Activated CD4-positive, alpha-beta memory T cell treated with anti-CD3 and anti-CD28 coated beads, Interleukin-2, amount 10 ng/mL, durations not matched to agents 7 days and 5 days (primary cell): ENCODE measurements around the gene CPLANE1. TPM values are rescaled to one million over a fixed set of nuclear protein-coding genes. Genes with fewer than 3 reads are reported as not detected.
"Not testable (repeated sequence)": the region's sequence is repeated elsewhere in the genome, so short reads cannot be mapped to it uniquely, and the experiment has no call there.

Experiments
- CTCF ChIA-PET: fragments of 350-600 bp; sonication (Branson Sonifier 250); formaldehyde crosslinking; loops from one replicate; lab custom pipeline; 2021; ENCODE audit warnings: antibody characterized with exemption, inconsistent platforms; lab: Charles Lee
- POLR2A ChIA-PET: fragments of 350-600 bp; sonication (Branson Sonifier 250); formaldehyde crosslinking; loops from one replicate; lab custom pipeline; 2021; ENCODE audit warnings: antibody characterized with exemption; lab: Charles Lee
- DNase-seq: peaks from one replicate; pipeline ENCODE4 v3.0.0-alpha.2; 2020
- H3K27ac Mint-ChIP-seq: one replicate; pipeline ENCODE4 v1.8.0; 2021; ENCODE audit warnings: mild to moderate bottlenecking, mixed read lengths
- H3K27me3 Mint-ChIP-seq: one replicate; pipeline ENCODE4 v1.8.0; 2021; ENCODE audit warnings: mixed read lengths
- H3K36me3 Mint-ChIP-seq: one replicate; pipeline ENCODE4 v1.8.0; 2021; ENCODE audit warnings: low read depth, mixed read lengths
- H3K4me1 Mint-ChIP-seq: one replicate; pipeline ENCODE4 v1.8.0; 2021; ENCODE audit warnings: mixed read lengths
- H3K4me3 Mint-ChIP-seq: one replicate; pipeline ENCODE4 v1.8.0; 2021; ENCODE audit warnings: mild to moderate bottlenecking, mixed read lengths
- H3K9me3 Mint-ChIP-seq: one replicate; pipeline ENCODE4 v1.8.0; 2021; ENCODE audit warnings: mixed read lengths
- total RNA-seq, 2 experiments: library from RNA; stranded (reverse); gene quantifications; one replicate each; pipeline ENCODE4 v1.2.3, GENCODE V29; 2021

Gene CPLANE1
- total RNA-seq, 2 experiments from 2014 or later: 5.5 to 5.8 TPM

DNA sequence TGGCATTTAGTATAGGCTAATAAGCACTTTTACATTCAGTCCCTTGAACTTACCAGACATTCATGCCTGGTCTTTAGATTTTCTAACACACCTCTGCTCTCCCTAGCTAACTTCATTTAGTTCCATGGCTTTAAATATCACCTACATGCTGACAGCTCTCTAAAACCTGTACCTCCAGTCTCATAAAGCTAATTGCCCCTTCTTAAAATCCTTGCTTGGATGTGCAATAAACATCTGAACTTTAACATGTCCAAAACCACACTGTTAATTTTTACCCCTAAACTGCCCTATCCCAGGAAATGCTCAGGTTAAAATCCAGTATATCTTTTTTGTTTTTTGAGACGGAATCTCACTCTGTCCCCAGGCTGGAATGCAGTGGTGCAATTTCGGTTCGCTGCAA is 139.8 kb downstream of the CPLANE1 start:
- H3K9me3 Mint-ChIP-seq: peaks cover 5% of the 10 kb centered on the region
- H3K4me1 Mint-ChIP-seq: peaks cover 34% of the 10 kb centered on the region
- ChIA-PET POLR2A (no interaction called here), CTCF (no interaction called here)
- no peaks in the 10 kb centered on the region for H3K27me3 Mint-ChIP-seq
- H3K27ac Mint-ChIP-seq: no peak overlapping the region
- no peak for DNase-seq
- no peak overlapping the region for H3K4me3 Mint-ChIP-seq
- peaks cover 49% of the 10 kb centered on the region for H3K36me3 Mint-ChIP-seq

- Mint-ChIP-seq H3K36me3 (peaks cover 58% of the 10 kb centered on the region), H3K9me3 (peaks cover 29% of the 10 kb centered on the region), H3K27me3 (no peaks in the 10 kb centered on the region), H3K4me3 (no peak overlapping the region), H3K27ac (no peak overlapping the region), H3K4me1 (no peaks in the 10 kb centered on the region)
- DNase-seq: no peak
- POLR2A ChIA-PET: no interaction called here
- CTCF ChIA-PET: no interaction called here
These were observed 145.9 kb downstream of the CPLANE1 start for GRCh38 chr5:37103302-37103701.

GRCh38 chr5:37099267-37099666 is 149.9 kb downstream of the CPLANE1 start:
- POLR2A ChIA-PET, DNase-seq, H3K27me3 Mint-ChIP-seq, H3K27ac Mint-ChIP-seq, CTCF ChIA-PET, H3K4me3 Mint-ChIP-seq, H3K4me1 Mint-ChIP-seq: not testable (repeated sequence)
- H3K9me3 Mint-ChIP-seq: peaks cover 40% of the 10 kb centered on the region
- peaks cover 58% of the 10 kb centered on the region for H3K36me3 Mint-ChIP-seq

- POLR2A ChIA-PET, H3K27ac Mint-ChIP-seq, H3K4me1 Mint-ChIP-seq, DNase-seq, H3K27me3 Mint-ChIP-seq, H3K4me3 Mint-ChIP-seq: not testable (repeated sequence)
- H3K36me3 Mint-ChIP-seq: peaks cover 26% of the 10 kb centered on the region
- CTCF ChIA-PET: interaction anchor here (0.6 kb wide), 1 partner anchor 64 kb away, joined by 3 read pairs; no protein-coding TSS in a partner anchor
- H3K9me3 Mint-ChIP-seq: peaks cover 12% of the 10 kb centered on the region
These were observed 155.4 kb downstream of the CPLANE1 start for GRCh38 chr5:37093795-37094194.

DNA sequence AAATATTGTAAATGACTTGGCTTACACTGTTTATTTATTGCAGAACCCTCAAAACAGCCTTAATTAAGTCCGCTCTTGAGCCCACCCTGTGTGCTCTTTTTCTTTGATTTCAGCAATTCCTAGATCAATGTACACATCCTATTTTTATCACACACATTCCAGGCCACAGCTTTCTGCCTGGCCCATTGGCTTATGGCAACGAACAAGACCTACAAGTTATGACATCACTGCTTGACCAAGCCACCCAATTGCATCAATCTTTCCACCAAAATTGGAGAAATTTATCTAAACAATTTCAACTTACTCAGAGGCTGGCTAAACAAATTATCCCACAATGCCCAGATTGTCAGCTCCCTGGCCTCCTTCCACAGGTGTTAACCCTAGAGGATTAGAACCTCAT is 158.4 kb downstream of the CPLANE1 start:
- no peak overlapping the region for H3K4me3 Mint-ChIP-seq
- H3K27ac Mint-ChIP-seq: no peak overlapping the region
- DNase-seq: no peak
- ChIA-PET CTCF (no interaction called here), POLR2A (no interaction called here)
- peaks cover 2% of the 10 kb centered on the region for H3K9me3 Mint-ChIP-seq
- H3K27me3 Mint-ChIP-seq: no peaks in the 10 kb centered on the region
- no peaks in the 10 kb centered on the region for H3K4me1 Mint-ChIP-seq
- peaks cover 6% of the 10 kb centered on the region for H3K36me3 Mint-ChIP-seq

- Mint-ChIP-seq H3K36me3 (peaks cover 6% of the 10 kb centered on the region), H3K4me3 (no peak overlapping the region), H3K9me3 (peaks cover 2% of the 10 kb centered on the region), H3K27ac (no peak overlapping the region), H3K27me3 (no peaks in the 10 kb centered on the region), H3K4me1 (no peaks in the 10 kb centered on the region)
- POLR2A ChIA-PET: no interaction called here
- DNase-seq: no peak
- CTCF ChIA-PET: no interaction called here
These were observed 159.0 kb downstream of the CPLANE1 start for GRCh38 chr5:37090123-37090726.

DNA sequence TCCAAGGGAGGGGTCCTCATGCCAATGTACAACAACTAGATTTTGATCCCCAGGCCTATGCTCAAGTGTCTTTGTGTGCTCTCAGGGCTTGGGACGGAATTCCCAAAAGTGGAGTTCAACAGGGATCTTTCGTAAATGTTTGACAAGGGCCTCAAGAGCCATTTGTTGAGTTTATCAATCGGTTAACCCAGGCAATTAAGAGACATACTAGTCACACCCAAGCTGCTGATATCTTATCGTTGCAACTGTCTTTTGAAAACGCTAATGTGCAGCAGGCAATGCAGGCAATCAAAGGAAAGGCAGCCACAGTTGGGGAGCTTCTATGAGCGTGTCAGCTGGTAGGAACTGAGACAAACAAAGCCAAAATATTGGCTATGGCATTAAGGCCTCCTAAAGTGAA is 161.2 kb downstream of the CPLANE1 start:
- Mint-ChIP-seq H3K27me3 (no peaks in the 10 kb centered on the region), H3K36me3 (no peaks in the 10 kb centered on the region), H3K4me1 (no peaks in the 10 kb centered on the region), H3K27ac (no peak overlapping the region), H3K9me3 (peaks cover 2% of the 10 kb centered on the region), H3K4me3 (no peak overlapping the region)
- no peak for DNase-seq
- ChIA-PET CTCF (no interaction called here), POLR2A (no interaction called here)

DNA sequence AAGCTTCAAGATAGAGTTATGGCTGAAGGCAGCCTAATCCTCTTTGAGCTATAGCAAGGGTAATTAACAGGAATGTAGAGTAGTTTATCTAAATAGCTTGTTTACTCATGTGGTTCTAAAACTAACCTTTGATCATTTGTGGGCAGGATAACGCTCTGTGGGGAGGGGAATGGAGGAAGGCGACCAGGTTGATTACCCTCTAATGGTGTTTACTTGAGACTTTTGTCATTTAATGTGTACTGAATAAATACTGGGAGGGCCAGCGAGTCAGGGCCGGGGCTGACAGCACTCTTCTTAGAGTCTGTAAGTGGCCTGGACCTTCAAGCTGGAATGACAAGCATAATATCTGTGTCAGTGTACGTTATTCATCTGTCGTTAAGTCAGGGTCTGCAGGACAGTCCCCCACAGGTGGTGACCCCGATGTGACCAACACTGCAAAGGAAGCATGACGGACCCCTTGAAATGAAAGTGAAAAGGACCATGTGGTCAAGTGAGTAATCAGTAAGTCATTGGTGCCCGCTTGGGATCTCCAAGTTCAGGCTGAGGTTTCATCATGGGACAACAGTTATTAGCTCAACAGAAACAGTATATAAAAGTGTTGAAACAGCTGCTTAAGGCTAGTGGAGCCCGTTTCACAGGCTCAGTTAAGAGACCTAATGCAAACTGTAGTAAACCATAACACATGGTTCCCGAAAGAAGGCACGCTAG is 162.6 kb downstream of the CPLANE1 start:
- DNase-seq: no peak
- ChIA-PET CTCF (no interaction called here), POLR2A (no interaction called here)
- Mint-ChIP-seq H3K9me3 (peaks cover 2% of the 10 kb centered on the region), H3K4me3 (no peak overlapping the region), H3K36me3 (no peaks in the 10 kb centered on the region), H3K27ac (no peak overlapping the region), H3K27me3 (no peaks in the 10 kb centered on the region), H3K4me1 (no peaks in the 10 kb centered on the region)

DNA sequence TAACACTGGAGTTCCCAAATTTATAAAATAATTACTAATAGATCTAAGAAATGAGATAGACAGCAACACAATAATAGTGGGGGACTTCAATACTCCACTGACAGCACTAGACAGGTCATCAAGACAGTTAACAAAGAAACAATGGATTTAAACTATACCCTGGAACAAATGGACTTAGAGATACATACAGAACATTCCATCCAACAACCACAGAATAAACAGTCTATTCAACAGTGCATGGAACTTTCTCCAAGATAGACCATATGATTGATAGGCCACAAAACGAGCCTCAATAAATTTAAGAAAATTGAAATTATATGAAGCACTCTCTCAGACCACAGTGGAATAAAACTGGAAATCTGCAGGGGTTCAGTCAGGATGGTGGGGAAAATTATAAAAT is 163.2 kb downstream of the CPLANE1 start:
- not testable (repeated sequence) for H3K4me1 Mint-ChIP-seq

GRCh38 chr5:37082977-37083376 is 166.2 kb downstream of the CPLANE1 start:
- DNase-seq, H3K9me3 Mint-ChIP-seq, H3K36me3 Mint-ChIP-seq, H3K4me3 Mint-ChIP-seq, H3K4me1 Mint-ChIP-seq, CTCF ChIA-PET, POLR2A ChIA-PET, H3K27me3 Mint-ChIP-seq, H3K27ac Mint-ChIP-seq: not testable (repeated sequence)

More for the DNA sequence above, 163.2 kb downstream of the CPLANE1 start:
- H3K27me3 Mint-ChIP-seq, H3K9me3 Mint-ChIP-seq, DNase-seq, H3K4me3 Mint-ChIP-seq, H3K27ac Mint-ChIP-seq, POLR2A ChIA-PET, H3K36me3 Mint-ChIP-seq, CTCF ChIA-PET: not testable (repeated sequence)

DNA sequence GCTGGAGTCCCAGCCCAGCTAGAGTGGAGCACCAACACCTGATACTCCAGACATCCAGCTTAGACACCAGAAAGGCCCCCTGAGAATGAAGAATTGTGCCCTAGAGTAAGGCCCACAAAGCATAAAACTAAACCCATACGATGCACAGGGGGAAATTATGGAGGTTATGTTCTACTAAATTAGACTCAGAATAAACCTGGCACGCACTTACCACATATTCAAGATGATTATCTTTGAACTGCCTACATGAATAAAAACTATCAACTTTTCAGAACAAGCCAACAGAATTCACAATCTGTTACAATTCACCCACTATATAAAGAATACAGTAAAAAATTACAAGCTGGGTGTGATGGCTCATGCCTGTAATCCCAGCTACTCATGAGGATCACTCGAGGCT is 168.5 kb downstream of the CPLANE1 start:
- POLR2A ChIA-PET: interaction anchor here (1.9 kb wide), 1 partner anchor 9 kb away, joined by 4 read pairs; no protein-coding TSS in a partner anchor
- no peak overlapping the region for H3K27ac Mint-ChIP-seq
- CTCF ChIA-PET: no interaction called here
- H3K4me1 Mint-ChIP-seq: no peaks in the 10 kb centered on the region
- no peaks in the 10 kb centered on the region for H3K9me3 Mint-ChIP-seq
- DNase-seq: no peak
- no peaks in the 10 kb centered on the region for H3K27me3 Mint-ChIP-seq
- H3K36me3 Mint-ChIP-seq: peaks cover 8% of the 10 kb centered on the region
- H3K4me3 Mint-ChIP-seq: no peak overlapping the region

- H3K4me3 Mint-ChIP-seq: no peak overlapping the region
- DNase-seq: no peak
- H3K4me1 Mint-ChIP-seq: no peaks in the 10 kb centered on the region
- peaks cover 8% of the 10 kb centered on the region for H3K36me3 Mint-ChIP-seq
- ChIA-PET POLR2A (no interaction called here), CTCF (interaction anchor here (0.7 kb wide), 1 partner anchor 172 kb away, joined by 3 read pairs; the partner anchor contains the start of gene CPLANE1)
- no peaks in the 10 kb centered on the region for H3K9me3 Mint-ChIP-seq
- H3K27ac Mint-ChIP-seq: no peak overlapping the region
- H3K27me3 Mint-ChIP-seq: no peaks in the 10 kb centered on the region
These were observed 172.0 kb downstream of the CPLANE1 start for GRCh38 chr5:37077146-37077545.

- POLR2A ChIA-PET: no interaction called here
- no peak for DNase-seq
- Mint-ChIP-seq H3K4me1 (no peaks in the 10 kb centered on the region), H3K9me3 (no peaks in the 10 kb centered on the region), H3K27ac (no peak overlapping the region), H3K27me3 (no peaks in the 10 kb centered on the region), H3K36me3 (peaks cover 8% of the 10 kb centered on the region), H3K4me3 (no peak overlapping the region)
- CTCF ChIA-PET: no interaction called here
These were observed 173.7 kb downstream of the CPLANE1 start for GRCh38 chr5:37075399-37075950.
